ENCODE data around the gene ICE2.

ICE2 gene

GRCh38 chr15:60523056-60523455 lies 44.1 kb upstream of the ICE2 start:
- WGBS (ENCODE audit: extremely low coverage, insufficient coverage, low lambda C conversion rate): no CpG with 5 or more reads among the region's 2 CpGs
- H3K27me3 ChIP-seq (ENCODE audit: insufficient read depth, low read length, poor library complexity): no peaks in the 10 kb centered on the region
- H3K9ac ChIP-seq (ENCODE audit: low read length): no peak overlapping the region
- H3K79me2 ChIP-seq (ENCODE audit: control insufficient read depth, insufficient read depth, low read length): no peaks in the 10 kb centered on the region
- peaks cover 4% of the 10 kb centered on the region for H3K4me1 ChIP-seq (ENCODE audit: control insufficient read depth, low read depth, low read length)
- no peak overlapping the region for H4K5ac ChIP-seq (ENCODE audit: low read length)
- no peaks in the 10 kb centered on the region for H3K79me1 ChIP-seq (ENCODE audit: low read length)
- H3K4me3 ChIP-seq (ENCODE audit: low read length): no peak overlapping the region
- no peak overlapping the region for H3K18ac ChIP-seq (ENCODE audit: low read length)
- no peak overlapping the region for H3K4me2 ChIP-seq (ENCODE audit: low read length)
- H3K23ac ChIP-seq (ENCODE audit: low read length): no peak overlapping the region
- no peaks in the 10 kb centered on the region for H3K36me3 ChIP-seq (ENCODE audit: control insufficient read depth, insufficient read depth, low read length)
- no peak overlapping the region for H2AK5ac ChIP-seq (ENCODE audit: low read length)
- H3K27ac ChIP-seq (ENCODE audit: low read depth, low read length): no peak overlapping the region
- no peak for DNase-seq
- H2BK120ac ChIP-seq (ENCODE audit: low read depth, low read length): no peak overlapping the region
- H4K8ac ChIP-seq (ENCODE audit: low read depth, low read length): no peak overlapping the region
- H3K56ac ChIP-seq (ENCODE audit: low read length): no peak overlapping the region
- H3K4ac ChIP-seq (ENCODE audit: low read depth, low read length): no peak overlapping the region
- no peak overlapping the region for H2BK5ac ChIP-seq (ENCODE audit: low read length)
- no peak overlapping the region for H2BK15ac ChIP-seq (replicated peaks; ENCODE audit: low read depth)

GRCh38 chr15:60520825-60521368 lies 42.0 kb upstream of the ICE2 start:
- Histone ChIP-seq H3K36me3 (ENCODE audit: control insufficient read depth, insufficient read depth, low read length) (no peaks in the 10 kb centered on the region), H2BK5ac (ENCODE audit: low read length) (no peak overlapping the region), H3K4ac (ENCODE audit: low read depth, low read length) (no peak overlapping the region), H4K5ac (ENCODE audit: low read length) (no peak overlapping the region), H2BK15ac (replicated peaks; ENCODE audit: low read depth) (no peak overlapping the region), H3K23ac (ENCODE audit: low read length) (no peak overlapping the region), H3K27ac (ENCODE audit: low read depth, low read length) (no peak overlapping the region), H3K4me2 (ENCODE audit: low read length) (no peak overlapping the region), H3K4me1 (ENCODE audit: control insufficient read depth, low read depth, low read length) (peaks cover 4% of the 10 kb centered on the region), H3K9ac (ENCODE audit: low read length) (no peak overlapping the region), H3K79me1 (ENCODE audit: low read length) (no peaks in the 10 kb centered on the region), H3K79me2 (ENCODE audit: control insufficient read depth, insufficient read depth, low read length) (no peaks in the 10 kb centered on the region), H2BK120ac (ENCODE audit: low read depth, low read length) (no peak overlapping the region), H3K27me3 (ENCODE audit: insufficient read depth, low read length, poor library complexity) (no peaks in the 10 kb centered on the region), H3K56ac (ENCODE audit: low read length) (no peak overlapping the region), H3K4me3 (ENCODE audit: low read length) (no peak overlapping the region), H4K8ac (ENCODE audit: low read depth, low read length) (no peak overlapping the region), H3K18ac (ENCODE audit: low read length) (no peak overlapping the region), H2AK5ac (ENCODE audit: low read length) (no peak overlapping the region)
- peak; percentile 83 for DNase-seq
- WGBS (ENCODE audit: extremely low coverage, insufficient coverage, low lambda C conversion rate): no CpG with 5 or more reads among the region's 8 CpGs

GRCh38 chr15:60520013-60520824 lies 41.3 kb upstream of the ICE2 start:
- peak; percentile 74 for DNase-seq
- no peak overlapping the region for H3K4me3 ChIP-seq (ENCODE audit: low read length)
- no peak overlapping the region for H3K27ac ChIP-seq (ENCODE audit: low read depth, low read length)
- H2BK15ac ChIP-seq (replicated peaks; ENCODE audit: low read depth): no peak overlapping the region
- no peak overlapping the region for H3K18ac ChIP-seq (ENCODE audit: low read length)
- no peak overlapping the region for H3K9ac ChIP-seq (ENCODE audit: low read length)
- no peaks in the 10 kb centered on the region for H3K79me1 ChIP-seq (ENCODE audit: low read length)
- no peaks in the 10 kb centered on the region for H3K27me3 ChIP-seq (ENCODE audit: insufficient read depth, low read length, poor library complexity)
- no peak overlapping the region for H4K8ac ChIP-seq (ENCODE audit: low read depth, low read length)
- H2AK5ac ChIP-seq (ENCODE audit: low read length): no peak overlapping the region
- no peak overlapping the region for H4K5ac ChIP-seq (ENCODE audit: low read length)
- no peak overlapping the region for H2BK120ac ChIP-seq (ENCODE audit: low read depth, low read length)
- no peak overlapping the region for H2BK5ac ChIP-seq (ENCODE audit: low read length)
- no peaks in the 10 kb centered on the region for H3K79me2 ChIP-seq (ENCODE audit: control insufficient read depth, insufficient read depth, low read length)
- H3K4me2 ChIP-seq (ENCODE audit: low read length): no peak overlapping the region
- H3K23ac ChIP-seq (ENCODE audit: low read length): no peak overlapping the region
- no peak overlapping the region for H3K4ac ChIP-seq (ENCODE audit: low read depth, low read length)
- no CpG with 5 or more reads among the region's 6 CpGs for WGBS (ENCODE audit: extremely low coverage, insufficient coverage, low lambda C conversion rate)
- no peaks in the 10 kb centered on the region for H3K36me3 ChIP-seq (ENCODE audit: control insufficient read depth, insufficient read depth, low read length)
- no peak overlapping the region for H3K56ac ChIP-seq (ENCODE audit: low read length)
- peaks cover 4% of the 10 kb centered on the region for H3K4me1 ChIP-seq (ENCODE audit: control insufficient read depth, low read depth, low read length)

GRCh38 chr15:60519218-60519617 lies 40.3 kb upstream of the ICE2 start:
- Histone ChIP-seq H3K9ac (ENCODE audit: low read length) (no peak overlapping the region), H3K79me2 (ENCODE audit: control insufficient read depth, insufficient read depth, low read length) (no peaks in the 10 kb centered on the region), H3K79me1 (ENCODE audit: low read length) (no peaks in the 10 kb centered on the region), H3K4me2 (ENCODE audit: low read length) (no peak overlapping the region), H3K18ac (ENCODE audit: low read length) (no peak overlapping the region), H3K36me3 (ENCODE audit: control insufficient read depth, insufficient read depth, low read length) (no peaks in the 10 kb centered on the region), H3K27ac (ENCODE audit: low read depth, low read length) (no peak overlapping the region), H4K8ac (ENCODE audit: low read depth, low read length) (no peak overlapping the region), H2BK15ac (replicated peaks; ENCODE audit: low read depth) (no peak overlapping the region), H3K4me1 (ENCODE audit: control insufficient read depth, low read depth, low read length) (peaks cover 4% of the 10 kb centered on the region), H2BK5ac (ENCODE audit: low read length) (no peak overlapping the region), H3K4ac (ENCODE audit: low read depth, low read length) (no peak overlapping the region), H2BK120ac (ENCODE audit: low read depth, low read length) (no peak overlapping the region), H3K23ac (ENCODE audit: low read length) (no peak overlapping the region), H2AK5ac (ENCODE audit: low read length) (no peak overlapping the region), H3K27me3 (ENCODE audit: insufficient read depth, low read length, poor library complexity) (no peaks in the 10 kb centered on the region), H3K4me3 (ENCODE audit: low read length) (no peak overlapping the region), H4K5ac (ENCODE audit: low read length) (no peak overlapping the region), H3K56ac (ENCODE audit: low read length) (no peak overlapping the region)
- WGBS (ENCODE audit: extremely low coverage, insufficient coverage, low lambda C conversion rate): no CpG with 5 or more reads among the region's 1 CpG
- no peak for DNase-seq

- Histone ChIP-seq H3K79me2 (ENCODE audit: control insufficient read depth, insufficient read depth, low read length) (no peaks in the 10 kb centered on the region), H2AK5ac (ENCODE audit: low read length) (no peak overlapping the region), H3K23ac (ENCODE audit: low read length) (no peak overlapping the region), H3K4ac (ENCODE audit: low read depth, low read length) (no peak overlapping the region), H3K18ac (ENCODE audit: low read length) (no peak overlapping the region), H3K27ac (ENCODE audit: low read depth, low read length) (no peak overlapping the region), H2BK5ac (ENCODE audit: low read length) (no peak overlapping the region), H3K4me3 (ENCODE audit: low read length) (no peak overlapping the region), H3K27me3 (ENCODE audit: insufficient read depth, low read length, poor library complexity) (no peaks in the 10 kb centered on the region), H3K9ac (ENCODE audit: low read length) (no peak overlapping the region), H4K8ac (ENCODE audit: low read depth, low read length) (no peak overlapping the region), H3K4me2 (ENCODE audit: low read length) (no peak overlapping the region), H4K5ac (ENCODE audit: low read length) (no peak overlapping the region), H3K79me1 (ENCODE audit: low read length) (no peaks in the 10 kb centered on the region), H2BK15ac (replicated peaks; ENCODE audit: low read depth) (no peak overlapping the region), H2BK120ac (ENCODE audit: low read depth, low read length) (no peak overlapping the region), H3K36me3 (ENCODE audit: control insufficient read depth, insufficient read depth, low read length) (no peaks in the 10 kb centered on the region), H3K4me1 (ENCODE audit: control insufficient read depth, low read depth, low read length) (peaks cover 4% of the 10 kb centered on the region), H3K56ac (ENCODE audit: low read length) (no peak overlapping the region)
- WGBS (ENCODE audit: extremely low coverage, insufficient coverage, low lambda C conversion rate): no CpG with 5 or more reads among the region's 8 CpGs
- no peak for DNase-seq
Measured at GRCh38 chr15:60518511-60518910, 39.6 kb upstream of the ICE2 start.
